ENCODE results near the gene ITPR1. TPM values are rescaled to one million over a fixed set of nuclear protein-coding genes. Genes with fewer than 3 reads are reported as not detected.

The ITPR1 gene
- total RNA-seq, 1 experiment from 2014 or later, result 3.6 TPM

DNA sequence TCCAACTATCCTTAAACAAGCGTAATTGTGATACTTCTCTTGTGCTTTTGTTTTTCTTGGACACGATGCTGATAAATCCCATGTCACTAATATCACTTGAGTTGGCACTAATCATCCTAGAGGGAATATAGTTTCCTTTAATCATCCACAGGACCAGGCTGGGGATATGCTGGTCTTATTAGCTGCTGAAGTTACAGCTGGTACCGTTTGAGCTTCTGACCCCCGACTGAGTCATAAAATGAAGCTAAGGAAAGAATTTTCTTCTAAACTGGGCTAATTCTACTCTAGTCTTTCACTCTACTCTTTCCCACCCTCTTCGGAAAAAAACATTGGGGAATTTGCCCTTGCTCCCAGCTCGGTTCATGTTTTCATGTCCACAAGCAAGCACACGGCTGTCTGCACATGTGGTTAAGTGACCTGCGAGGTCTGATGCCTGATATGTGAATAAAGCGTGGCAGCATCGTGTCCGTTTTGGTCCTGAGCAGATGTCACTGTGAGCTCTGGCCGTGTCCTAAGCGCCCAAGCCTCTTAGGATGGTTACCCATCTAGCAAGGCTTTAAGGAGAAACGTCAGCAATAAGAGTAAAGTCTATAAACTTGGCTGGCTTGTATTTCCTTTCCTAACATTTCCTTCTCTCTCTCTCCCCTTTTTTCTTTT is 223.7 kb downstream of the ITPR1 start:
- DNase-seq (ENCODE audit: low spot score), result no peak

- DNase-seq (ENCODE audit: low spot score), result no peak
Observed at GRCh38 chr3:4717363-4717740, 224.2 kb downstream of the ITPR1 start.

GRCh38 chr3:4718179-4718736 is 225.1 kb downstream of the ITPR1 start:
- DNase-seq (ENCODE audit: low spot score), result no peak

- no peak for DNase-seq (ENCODE audit: low spot score)
Observed at GRCh38 chr3:4719046-4719501, 225.9 kb downstream of the ITPR1 start.

- DNase-seq (ENCODE audit: low spot score), result peak; percentile 52
Observed at GRCh38 chr3:4720316-4721075, 227.3 kb downstream of the ITPR1 start.

DNA sequence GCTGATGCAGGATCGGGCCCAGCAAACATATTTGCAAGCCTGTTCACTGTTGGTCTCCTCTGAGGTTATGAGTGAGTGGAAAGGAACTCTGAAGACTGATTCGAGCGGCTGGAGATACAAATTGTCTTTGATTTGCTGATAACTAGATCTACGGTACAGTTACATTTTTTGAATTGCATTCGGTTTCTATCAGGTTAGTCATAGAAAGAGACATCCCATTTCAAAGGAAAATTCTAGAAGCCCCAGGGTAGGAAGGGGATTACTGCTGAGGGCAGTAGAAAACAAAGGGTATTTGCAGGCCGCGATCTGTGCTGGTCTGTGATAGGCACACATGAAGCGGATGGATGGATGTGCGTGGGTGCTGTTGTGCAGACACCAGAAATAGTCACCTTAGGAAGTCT is 228.4 kb downstream of the ITPR1 start:
- DNase-seq (ENCODE audit: low spot score), result no peak

DNA sequence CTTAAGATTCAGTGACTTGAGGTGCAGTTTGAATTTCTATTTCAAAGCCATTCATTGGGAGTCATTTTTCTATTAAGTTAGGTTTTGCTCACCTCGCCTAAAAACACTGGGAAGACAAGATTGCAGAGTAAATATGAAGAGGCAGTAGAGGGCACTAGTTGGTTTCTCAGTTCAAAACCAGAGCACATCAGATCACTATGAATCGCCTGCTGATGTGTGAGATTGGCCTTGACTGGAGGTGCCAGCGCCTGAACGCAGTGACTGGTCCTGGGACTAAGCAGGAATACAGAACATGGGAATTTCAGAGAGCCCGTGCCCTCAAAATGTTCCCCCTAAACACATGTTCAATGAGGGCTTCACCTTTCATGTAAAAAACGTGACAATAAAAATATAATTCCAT is 229.0 kb downstream of the ITPR1 start:
- peak; percentile 48 for DNase-seq (ENCODE audit: low spot score)

DNA sequence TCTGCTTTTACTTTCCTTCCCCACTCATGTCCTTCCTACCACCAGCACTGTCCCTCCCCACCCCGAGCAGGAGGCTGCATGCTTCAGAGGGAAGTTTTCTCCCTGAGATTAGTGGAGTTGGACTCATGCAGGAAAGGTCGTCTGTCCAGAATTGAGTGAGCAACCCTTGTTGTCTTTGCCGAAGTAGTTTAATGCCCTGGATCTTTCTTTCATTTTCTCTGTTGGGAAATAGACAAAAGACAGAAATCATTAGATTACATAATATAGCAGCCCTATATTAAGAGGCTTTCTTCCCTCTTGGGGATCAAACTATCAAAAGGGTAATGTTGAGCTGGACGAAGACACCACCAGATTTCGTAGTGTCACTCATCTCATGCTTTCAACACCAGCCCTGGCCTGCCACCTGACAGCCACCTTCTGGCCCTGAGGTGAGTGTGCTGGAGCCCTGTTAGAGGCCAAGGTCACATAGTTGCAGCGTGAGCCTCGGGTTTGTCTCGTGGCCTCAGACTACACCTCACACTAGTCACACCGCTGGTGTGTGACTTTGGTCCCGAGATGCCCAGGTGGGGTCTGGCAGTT is 231.0 kb downstream of the ITPR1 start:
- DNase-seq (ENCODE audit: low spot score), result no peak

DNA sequence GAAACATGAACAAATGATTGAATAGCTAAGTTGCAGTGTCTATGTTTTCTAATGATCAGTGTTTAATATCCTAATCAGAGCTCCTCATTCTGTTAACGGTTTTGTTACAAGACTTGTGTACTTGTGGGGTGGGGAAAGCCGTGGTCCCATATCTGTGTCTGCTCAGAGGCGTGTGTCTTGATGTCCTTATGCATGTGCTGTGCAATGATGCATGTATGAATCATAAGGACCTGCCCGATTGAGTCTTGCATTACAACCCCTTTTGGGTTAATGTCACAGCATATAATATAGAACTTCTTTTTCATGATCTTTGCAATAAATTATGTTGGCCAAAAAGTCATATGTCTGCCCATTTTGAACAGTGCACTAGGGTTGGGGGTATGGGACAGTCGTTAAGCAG is 233.4 kb downstream of the ITPR1 start:
- DNase-seq (ENCODE audit: low spot score), result no peak

DNA sequence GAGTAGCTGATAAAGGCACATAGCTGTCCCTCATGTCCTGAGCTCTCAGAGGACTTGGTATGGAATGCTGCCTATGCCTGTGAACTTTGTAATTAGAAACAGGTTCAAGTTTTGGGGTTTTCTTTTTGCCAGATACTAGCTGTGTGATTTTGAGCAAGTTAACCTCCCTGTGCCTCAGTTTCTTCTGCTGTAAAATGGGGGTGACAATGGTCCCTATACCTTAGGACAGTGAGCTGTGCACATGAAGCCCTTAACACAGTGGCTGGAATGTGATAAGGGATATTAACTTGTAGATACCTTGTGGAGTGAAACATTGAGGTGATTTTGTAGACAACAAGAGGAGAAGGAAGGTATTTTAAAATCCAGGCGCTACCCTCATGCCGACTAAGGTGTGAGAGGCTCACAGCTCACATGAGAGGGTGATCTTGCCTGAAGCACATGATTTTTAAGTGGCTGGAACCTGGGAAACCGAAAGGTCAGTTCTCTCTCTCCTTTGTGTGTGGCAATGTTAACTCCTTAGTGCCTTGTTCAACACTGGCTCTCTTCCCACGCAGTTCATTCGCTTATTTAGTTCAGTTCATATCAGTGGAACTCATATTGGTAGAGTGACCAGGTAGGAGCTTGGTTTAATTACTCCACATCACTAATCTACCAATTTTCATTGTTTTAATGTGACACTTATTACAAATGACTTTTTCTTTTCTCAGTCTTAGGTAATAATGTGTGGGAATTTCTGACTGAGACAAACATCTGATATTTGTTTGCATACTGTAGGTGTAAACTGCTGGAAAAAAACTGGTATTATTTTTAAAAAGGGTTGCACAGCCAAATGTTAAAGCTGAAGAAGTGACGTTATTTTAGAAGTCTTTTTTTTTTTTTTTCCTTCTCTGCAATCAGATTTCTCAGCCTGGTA is 236.2 kb downstream of the ITPR1 start:
- DNase-seq (ENCODE audit: low spot score), result no peak

DNA sequence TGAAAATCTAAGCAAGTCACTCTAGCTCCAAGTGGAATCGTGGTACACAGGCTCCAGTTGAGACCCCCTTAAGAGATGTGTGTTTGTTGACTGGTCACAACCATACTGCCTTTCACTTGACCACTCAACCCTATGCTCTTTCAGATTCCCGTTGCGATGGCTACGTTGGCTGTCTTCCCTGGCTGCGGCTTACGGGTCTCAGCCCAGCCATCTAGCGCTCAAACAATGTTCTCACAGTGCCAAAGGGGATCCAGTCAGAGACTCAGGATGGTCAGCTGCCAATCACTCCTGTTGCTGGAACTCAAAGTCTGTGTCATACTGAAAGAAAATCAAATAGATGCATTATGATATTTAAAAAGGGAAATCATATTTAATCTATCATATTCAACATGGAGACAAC is 237.6 kb downstream of the ITPR1 start:
- no peak for DNase-seq (ENCODE audit: low spot score)

DNA sequence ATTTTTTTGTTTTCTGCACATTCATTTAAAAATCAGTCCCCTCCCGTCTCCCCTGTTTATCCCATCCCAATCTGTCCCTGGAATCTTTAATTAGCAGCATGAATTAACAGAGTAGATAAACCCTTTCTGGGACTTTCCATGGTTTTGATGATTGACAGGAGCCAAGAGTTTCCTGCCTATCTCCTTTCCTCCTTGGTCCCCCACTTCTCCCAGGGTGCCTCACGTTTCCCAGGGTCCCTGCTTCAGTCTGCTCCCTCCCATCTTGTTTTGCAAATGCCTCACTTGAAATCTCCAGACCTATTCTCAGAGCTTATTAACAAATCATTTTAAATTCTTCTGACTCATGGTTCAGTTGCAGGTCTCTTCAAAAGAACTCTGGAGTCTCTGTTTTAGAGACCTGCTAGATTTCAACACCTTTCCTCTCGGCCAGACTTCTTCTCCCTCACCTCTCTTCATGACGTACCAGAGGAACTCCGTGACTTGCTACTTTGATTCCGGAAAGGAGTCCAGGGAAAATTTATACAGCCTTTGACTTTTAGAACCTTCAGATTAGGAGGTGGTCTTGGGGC is 238.5 kb downstream of the ITPR1 start:
- no peak for DNase-seq (ENCODE audit: low spot score)

- DNase-seq (ENCODE audit: low spot score), result no peak
Observed at GRCh38 chr3:4732925-4733324, 239.8 kb downstream of the ITPR1 start.

GRCh38 chr3:4734454-4734853 is 241.3 kb downstream of the ITPR1 start:
- no peak for DNase-seq (ENCODE audit: low spot score)

DNA sequence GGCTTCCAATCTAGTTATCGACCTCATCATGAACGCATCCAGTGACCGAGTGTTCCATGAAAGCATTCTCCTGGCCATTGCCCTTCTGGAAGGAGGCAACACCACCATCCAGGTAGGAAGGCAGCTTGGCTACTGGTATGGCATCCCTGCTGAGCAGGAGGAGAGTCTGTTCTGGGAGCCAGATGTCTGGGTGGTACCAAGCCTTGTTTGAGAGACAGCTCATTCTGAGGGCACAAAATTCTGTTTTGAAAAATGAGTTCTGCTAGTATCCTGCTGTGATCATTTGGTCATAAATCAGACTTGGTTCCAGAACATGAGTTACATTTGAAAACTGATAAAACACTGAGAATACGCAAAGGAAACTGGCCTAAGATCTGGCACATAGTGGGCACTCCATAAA is 242.1 kb downstream of the ITPR1 start:
- no peak for DNase-seq (ENCODE audit: low spot score)

GRCh38 chr3:4736284-4736861 is 243.2 kb downstream of the ITPR1 start:
- DNase-seq (ENCODE audit: low spot score), result peak; percentile 52

GRCh38 chr3:4738737-4739274 is 245.7 kb downstream of the ITPR1 start:
- DNase-seq (ENCODE audit: low spot score), result no peak

GRCh38 chr3:4739289-4740236 is 246.4 kb downstream of the ITPR1 start:
- DNase-seq (ENCODE audit: low spot score), result no peak

DNA sequence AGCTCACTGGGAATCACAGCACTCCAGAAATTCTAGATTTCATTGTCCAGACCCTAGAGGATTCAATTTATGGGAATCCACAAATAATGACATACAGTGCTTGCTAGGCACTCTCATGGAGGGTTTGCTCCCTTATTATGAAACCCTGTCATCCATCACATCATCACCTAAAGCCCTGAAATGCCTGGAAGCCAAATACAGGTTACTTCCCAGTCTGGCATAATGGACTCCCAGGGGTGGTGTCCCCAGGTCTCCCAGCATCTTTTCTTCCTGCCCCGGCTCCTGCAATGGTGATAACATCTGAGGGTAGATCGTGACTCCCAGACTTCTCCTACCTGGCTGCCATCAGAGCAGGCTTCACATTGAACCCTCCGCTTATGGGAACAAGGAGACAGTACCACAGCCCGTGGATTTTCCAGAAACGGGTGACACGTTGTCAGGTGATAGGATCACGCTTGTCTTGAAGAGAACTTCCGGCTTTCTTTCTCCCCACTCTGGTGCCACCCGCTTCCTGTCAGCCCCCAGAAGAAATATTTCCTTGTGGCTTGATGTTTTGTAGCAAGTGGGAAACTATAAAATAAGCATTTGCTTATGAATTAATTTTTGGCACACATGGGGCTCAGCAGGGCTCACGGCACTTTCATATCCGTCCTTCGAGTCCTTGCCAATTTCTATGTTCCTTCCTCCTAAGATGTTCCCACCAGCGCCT is 247.4 kb downstream of the ITPR1 start:
- no peak for DNase-seq (ENCODE audit: low spot score)

All from HT-29 (cell line).